ENCODE measurements around the gene UXS1. TPM values are rescaled to one million over a fixed set of nuclear protein-coding genes. Genes with fewer than 3 reads are reported as not detected.

The UXS1 gene
- total RNA-seq, 3 donors from 2014 or later = 17.9 to 38.1 (median 30.5) TPM

- no peaks in the 10 kb centered on the region for H3K36me3 ChIP-seq
- no peaks in the 10 kb centered on the region for H3K27me3 ChIP-seq
- intact Hi-C loops (cut with DNase I; ENCODE audit: low total_unique reads) = no loop called here
- H3K4me1 ChIP-seq = no peaks in the 10 kb centered on the region
- no peak overlapping the region for H3K4me3 ChIP-seq
- DNase-seq (ENCODE audit: low spot score in 2 of 2) = no peak
- no peak overlapping the region for H3K27ac ChIP-seq
- H3K9me3 ChIP-seq = no peaks in the 10 kb centered on the region
- TF ChIP-seq POLR2A (IDR thresholded peaks at IDR 0.05) = no peak
- TF ChIP-seq, protein P1, sequence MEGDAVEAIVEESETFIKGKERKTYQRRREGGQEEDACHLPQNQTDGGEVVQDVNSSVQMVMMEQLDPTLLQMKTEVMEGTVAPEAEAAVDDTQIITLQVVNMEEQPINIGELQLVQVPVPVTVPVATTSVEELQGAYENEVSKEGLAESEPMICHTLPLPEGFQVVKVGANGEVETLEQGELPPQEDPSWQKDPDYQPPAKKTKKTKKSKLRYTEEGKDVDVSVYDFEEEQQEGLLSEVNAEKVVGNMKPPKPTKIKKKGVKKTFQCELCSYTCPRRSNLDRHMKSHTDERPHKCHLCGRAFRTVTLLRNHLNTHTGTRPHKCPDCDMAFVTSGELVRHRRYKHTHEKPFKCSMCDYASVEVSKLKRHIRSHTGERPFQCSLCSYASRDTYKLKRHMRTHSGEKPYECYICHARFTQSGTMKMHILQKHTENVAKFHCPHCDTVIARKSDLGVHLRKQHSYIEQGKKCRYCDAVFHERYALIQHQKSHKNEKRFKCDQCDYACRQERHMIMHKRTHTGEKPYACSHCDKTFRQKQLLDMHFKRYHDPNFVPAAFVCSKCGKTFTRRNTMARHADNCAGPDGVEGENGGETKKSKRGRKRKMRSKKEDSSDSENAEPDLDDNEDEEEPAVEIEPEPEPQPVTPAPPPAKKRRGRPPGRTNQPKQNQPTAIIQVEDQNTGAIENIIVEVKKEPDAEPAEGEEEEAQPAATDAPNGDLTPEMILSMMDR (IDR thresholded peaks at IDR 0.05) = no peak
- TF ChIP-seq POLR2AphosphoS5 (IDR thresholded peaks at IDR 0.05) = no peak
Measured at GRCh38 chr2:106129592-106129991, 64.5 kb downstream of the UXS1 start.

DNA sequence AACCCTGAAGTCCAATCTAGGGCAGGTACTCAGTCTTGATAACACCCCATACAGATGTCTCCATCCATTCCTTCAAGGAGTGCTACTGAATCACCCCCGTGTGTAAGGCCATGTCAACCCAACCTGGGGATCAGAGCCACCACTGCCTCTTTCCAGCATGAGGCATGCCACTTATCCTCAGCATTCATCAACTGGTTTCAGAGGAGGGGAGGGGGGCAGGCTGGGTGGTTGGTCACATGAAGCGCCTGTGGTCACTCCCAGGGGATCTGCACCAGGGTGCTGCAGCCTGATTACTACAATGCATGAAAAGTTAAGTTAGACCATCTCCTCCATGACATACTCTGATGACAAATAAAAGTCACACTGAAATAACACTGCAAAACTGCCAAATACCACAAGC is 65.0 kb downstream of the UXS1 start:
- Histone ChIP-seq H3K4me1 (no peaks in the 10 kb centered on the region), H3K4me3 (no peak overlapping the region), H3K9me3 (no peaks in the 10 kb centered on the region), H3K36me3 (no peaks in the 10 kb centered on the region), H3K27me3 (no peaks in the 10 kb centered on the region), H3K27ac (no peak overlapping the region)
- intact Hi-C loops (cut with DNase I; ENCODE audit: low total_unique reads) = no loop called here
- no peak for DNase-seq (ENCODE audit: low spot score in 2 of 2)
- TF ChIP-seq POLR2A (IDR thresholded peaks at IDR 0.05) = no peak
- TF ChIP-seq, protein P1 (IDR thresholded peaks at IDR 0.05) = no peak
- no peak for TF ChIP-seq POLR2AphosphoS5 (IDR thresholded peaks at IDR 0.05)

DNA sequence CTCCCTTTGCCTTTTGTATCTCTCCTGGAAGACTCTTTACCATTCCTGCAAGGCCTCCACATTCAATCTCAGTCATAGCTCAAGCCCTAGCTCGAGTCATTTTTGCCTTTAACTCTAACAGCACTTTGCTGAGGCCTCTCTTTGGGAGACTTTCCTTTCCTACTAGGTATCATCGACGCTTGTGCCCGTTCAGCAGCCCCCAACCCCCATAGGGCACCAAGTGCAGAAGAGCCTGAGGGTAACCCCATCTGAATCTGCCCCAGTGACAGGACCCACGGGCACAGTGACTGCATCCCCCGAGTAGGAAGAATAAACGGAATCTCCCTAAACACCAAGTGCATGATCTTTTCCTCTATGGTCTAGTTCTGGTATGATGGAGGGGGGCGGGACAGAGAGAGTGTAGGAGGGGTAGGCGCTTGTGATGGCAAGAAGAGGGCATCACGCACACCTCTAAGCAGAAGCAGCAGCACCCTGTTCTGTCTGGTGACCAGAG is 66.3 kb downstream of the UXS1 start:
- Histone ChIP-seq H3K27ac (no peak overlapping the region), H3K4me1 (no peaks in the 10 kb centered on the region), H3K9me3 (no peaks in the 10 kb centered on the region), H3K36me3 (no peaks in the 10 kb centered on the region), H3K27me3 (no peaks in the 10 kb centered on the region), H3K4me3 (no peak overlapping the region)
- intact Hi-C loops (cut with DNase I; ENCODE audit: low total_unique reads) = no loop called here
- DNase-seq (ENCODE audit: low spot score in 2 of 2) = no peak
- TF ChIP-seq, protein P1 (IDR thresholded peaks at IDR 0.05) = no peak
- TF ChIP-seq POLR2A (IDR thresholded peaks at IDR 0.05) (no peak), POLR2AphosphoS5 (IDR thresholded peaks at IDR 0.05) (no peak)

- no peak overlapping the region for H3K27ac ChIP-seq
Measured at GRCh38 chr2:106127282-106127771, 66.8 kb downstream of the UXS1 start.

DNA sequence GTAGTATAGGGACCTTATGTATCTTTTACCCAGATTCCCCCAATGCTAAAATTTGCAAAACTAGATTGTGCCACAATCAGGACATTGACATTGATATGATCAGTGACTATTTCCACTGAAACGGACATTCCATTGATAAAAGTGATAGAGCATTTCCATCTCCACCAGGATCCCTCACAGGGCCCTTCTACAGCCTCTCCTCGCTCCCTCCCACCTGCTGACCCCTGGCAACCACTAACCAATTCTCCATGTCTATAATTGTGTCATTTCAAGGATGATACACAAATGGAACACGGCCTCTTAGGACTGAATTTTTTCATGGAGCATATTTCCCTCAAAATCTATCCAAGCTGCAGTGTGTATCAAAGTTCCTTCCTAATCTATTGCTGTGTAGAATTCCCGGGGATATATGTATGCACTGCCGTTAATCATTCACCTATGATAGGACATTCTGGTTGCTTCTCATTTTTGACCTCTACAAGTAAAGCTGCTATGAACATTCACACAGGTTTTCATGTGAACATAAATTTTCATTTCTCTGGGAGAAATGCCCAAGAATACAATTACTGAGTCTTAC is 67.3 kb downstream of the UXS1 start:
- no peak for DNase-seq (ENCODE audit: low spot score in 2 of 2)
- Histone ChIP-seq H3K9me3 (no peaks in the 10 kb centered on the region), H3K4me3 (no peak overlapping the region), H3K27me3 (no peaks in the 10 kb centered on the region), H3K27ac (no peak overlapping the region), H3K4me1 (no peaks in the 10 kb centered on the region), H3K36me3 (no peaks in the 10 kb centered on the region)
- intact Hi-C loops (cut with DNase I; ENCODE audit: low total_unique reads) = no loop called here
- TF ChIP-seq POLR2AphosphoS5 (IDR thresholded peaks at IDR 0.05) = no peak
- no peak for TF ChIP-seq POLR2A (IDR thresholded peaks at IDR 0.05)
- TF ChIP-seq, protein P1 (IDR thresholded peaks at IDR 0.05) = no peak

More at GRCh38 chr2:106127282-106127771, 66.8 kb downstream of the UXS1 start:
- Histone ChIP-seq H3K9me3 (no peaks in the 10 kb centered on the region), H3K4me1 (no peaks in the 10 kb centered on the region), H3K4me3 (no peak overlapping the region), H3K36me3 (no peaks in the 10 kb centered on the region), H3K27me3 (no peaks in the 10 kb centered on the region)
- intact Hi-C loops (cut with DNase I; ENCODE audit: low total_unique reads) = no loop called here
- TF ChIP-seq POLR2A (IDR thresholded peaks at IDR 0.05) (no peak), POLR2AphosphoS5 (IDR thresholded peaks at IDR 0.05) (no peak)
- TF ChIP-seq, protein P1 (IDR thresholded peaks at IDR 0.05) = no peak
- no peak for DNase-seq (ENCODE audit: low spot score in 2 of 2)
